Activated CD8-positive, alpha-beta memory T cell treated with anti-CD3 and anti-CD28 coated beads for 48 hours (primary cell): ENCODE measurements around the gene C4B.
"Not testable (repeated sequence)": the region's sequence is repeated elsewhere in the genome, so short reads cannot be mapped to it uniquely, and the experiment has no call there.

Source experiments
- DNase-seq, 3 experiments: peaks; one replicate each; pipeline ENCODE4 v3.0.0-alpha.2; 2020; ENCODE audit warnings: low read depth in 2 of 3, low spot score in 2 of 3

Gene C4B

GRCh38 chr6:32050562-32050961 is 36.0 kb downstream of the C4B start:
- no peak for DNase-seq

- not testable (repeated sequence) for DNase-seq
Observed at GRCh38 chr6:32052626-32053025, 38.0 kb downstream of the C4B start.

GRCh38 chr6:32053314-32053713 is 38.7 kb downstream of the C4B start:
- not testable (repeated sequence) for DNase-seq

- DNase-seq = not testable (repeated sequence)
Observed at GRCh38 chr6:32055756-32056155, 41.2 kb downstream of the C4B start.

GRCh38 chr6:32056254-32056653 is 41.7 kb downstream of the C4B start:
- no peak for DNase-seq

- DNase-seq = no peak
Observed at GRCh38 chr6:32057966-32058365, 43.4 kb downstream of the C4B start.

GRCh38 chr6:32058511-32058963 is 43.9 kb downstream of the C4B start:
- no peak for DNase-seq

- no peak for DNase-seq
Observed at GRCh38 chr6:32060966-32061655, 46.5 kb downstream of the C4B start.

GRCh38 chr6:32064706-32065105 is 50.1 kb downstream of the C4B start:
- no peak for DNase-seq

GRCh38 chr6:32067521-32067920 is 52.9 kb downstream of the C4B start:
- not testable (repeated sequence) for DNase-seq

GRCh38 chr6:32068315-32068714 is 53.7 kb downstream of the C4B start:
- not testable (repeated sequence) for DNase-seq

- no peak for DNase-seq
Observed at GRCh38 chr6:32068867-32069266, 54.3 kb downstream of the C4B start.

- DNase-seq = no peak
Observed at GRCh38 chr6:32069460-32069859, 54.9 kb downstream of the C4B start.

GRCh38 chr6:32069878-32070515 is 55.4 kb downstream of the C4B start:
- DNase-seq = no peak

- DNase-seq = no peak
Observed at GRCh38 chr6:32070814-32071543, 56.4 kb downstream of the C4B start.

GRCh38 chr6:32073101-32073500 is 58.5 kb downstream of the C4B start:
- no peak for DNase-seq

GRCh38 chr6:32073613-32074012 is 59.0 kb downstream of the C4B start:
- no peak for DNase-seq

GRCh38 chr6:32074996-32075532 is 60.5 kb downstream of the C4B start:
- no peak for DNase-seq

- DNase-seq = no peak
Observed at GRCh38 chr6:32075781-32076180, 61.2 kb downstream of the C4B start.

- no peak for DNase-seq
Observed at GRCh38 chr6:32076321-32076809, 61.8 kb downstream of the C4B start.

- DNase-seq = no peak
Observed at GRCh38 chr6:32079566-32080290, 65.1 kb downstream of the C4B start.
